K562 (cell line): ENCODE measurements around the gene FN3KRP. TPM values are rescaled to one million over a fixed set of nuclear protein-coding genes. Genes with fewer than 3 reads are reported as not detected.

Experiments
- ATF2 ChIP-seq: sonication (generic); formaldehyde crosslinking; IDR thresholded peaks from 2 replicates; pipeline ENCODE4 v1.8.1; 2022; ENCODE audit warnings: missing genetic modification reagents
- BRCA1 ChIP-seq, 2 experiments: fragments of 450-650 bp in 1 of 2; sonication (generic) in 1 of 2; formaldehyde crosslinking in 1 of 2; IDR thresholded peaks; 2 replicates each; pipeline versions ENCODE4 v1.5.0 to v1.6.1; 2017 to 2020; ENCODE audit warnings: mild to moderate bottlenecking in 1 of 2, missing genetic modification reagents in 1 of 2
- E2F5 ChIP-seq: sonication (generic); formaldehyde crosslinking; IDR thresholded peaks from 2 replicates; pipeline ENCODE4 v1.8.0; 2022; ENCODE audit warnings: mild to moderate bottlenecking, missing genetic modification reagents
- ELK1 ChIP-seq: sonication (generic); formaldehyde crosslinking; IDR thresholded peaks from 2 replicates; pipeline ENCODE4 v1.8.1; 2022; ENCODE audit warnings: missing genetic modification reagents
- EP400 ChIP-seq: fragments of 450-650 bp; IDR thresholded peaks from 2 replicates; pipeline ENCODE4 v1.6.1; 2017; ENCODE audit warnings: antibody characterized with exemption, mild to moderate bottlenecking, moderate library complexity
- FUS ChIP-seq: fragments of 200-400 bp; formaldehyde crosslinking; optimal IDR thresholded peaks from 2 replicates; pipeline ENCODE3; 2017; ENCODE audit warnings: low read depth, low read length
- JUNB ChIP-seq: fragments of 450-650 bp; formaldehyde crosslinking; conservative IDR thresholded peaks from 2 replicates; pipeline ENCODE4 v1.4.0; 2020; ENCODE audit warnings: mild to moderate bottlenecking
- MCM2 ChIP-seq: fragments of 450-650 bp; IDR thresholded peaks from 2 replicates; pipeline ENCODE4 v1.6.1; 2017; ENCODE audit warnings: low read depth, mild to moderate bottlenecking
- NBN ChIP-seq: fragments of 450-650 bp; IDR thresholded peaks from 2 replicates; pipeline ENCODE4 v1.6.1; 2016; ENCODE audit warnings: low read depth, mild to moderate bottlenecking
- NR2C2 ChIP-seq, 2 experiments: fragments of 200-800 bp in 1 of 2; sonication (Bioruptor generic) in 1 of 2; sonication (generic) in 1 of 2; formaldehyde crosslinking in 1 of 2; IDR thresholded peaks; 2 replicates each; pipeline versions ENCODE4 v1.6.1 to v1.8.0; 2016 to 2022; ENCODE audit warnings: mild to moderate bottlenecking in 1 of 2, missing compliant biosample characterization in 1 of 2, missing genetic modification characterization in 1 of 2, missing genetic modification reagents in 1 of 2
- POLR2AphosphoS2 ChIP-seq: IDR thresholded peaks from 2 replicates; pipeline ENCODE4 v1.6.1; 2012; ENCODE audit warnings: low read length, improper control_type of control experiment
- PTBP1 ChIP-seq: fragments of 200-400 bp; formaldehyde crosslinking; IDR thresholded peaks from 2 replicates; pipeline ENCODE4 v1.6.1; 2017; ENCODE audit warnings: low read depth, low read length
- PTRF ChIP-seq: fragments of 450-650 bp; IDR thresholded peaks from 2 replicates; pipeline ENCODE4 v1.6.1; 2016; ENCODE audit warnings: mild to moderate bottlenecking, missing genetic modification characterization, missing compliant biosample characterization
- RBFOX2 ChIP-seq: fragments of 200-400 bp; formaldehyde crosslinking; IDR thresholded peaks from 2 replicates; pipeline ENCODE4 v1.6.1; 2017; ENCODE audit warnings: low read depth, mild to moderate bottlenecking, low read length, moderate library complexity
- RBM14 ChIP-seq: fragments of 200-400 bp; formaldehyde crosslinking; IDR thresholded peaks from 2 replicates; pipeline ENCODE4 v1.6.1; 2018; ENCODE audit warnings: low read depth, mild to moderate bottlenecking, low read length, moderate library complexity, borderline replicate concordance; ENCODE audit not compliant: insufficient read depth
- RCOR1 ChIP-seq, 2 experiments: IDR thresholded peaks; 2 replicates each; pipeline ENCODE4 v1.6.1; 2012; ENCODE audit warnings: low read depth in 2 of 2, low read length in 2 of 2, borderline replicate concordance in 1 of 2, improper control_type of control experiment in 1 of 2
- SIX5 ChIP-seq, 2 experiments: IDR thresholded peaks; 2 replicates each; pipeline ENCODE4 v1.6.1; 2011; ENCODE audit warnings: low read length in 2 of 2, borderline replicate concordance in 1 of 2, low read depth in 1 of 2, mild to moderate bottlenecking in 1 of 2, moderate library complexity in 1 of 2; ENCODE audit not compliant: insufficient read depth in 1 of 2
- SNAPC5 ChIP-seq: fragments of 250-450 bp; sonication (Bioruptor Pico); IDR thresholded peaks from 2 replicates; pipeline ENCODE4 v1.8.0; 2021; ENCODE audit warnings: moderate library complexity, mild to moderate bottlenecking, inconsistent platforms
- TRIM24 ChIP-seq, 2 experiments: fragments of 450-650 bp; IDR thresholded peaks; 2 replicates each; pipeline ENCODE4 v1.6.1; 2016
- XRCC3 ChIP-seq: fragments of 450-650 bp; IDR thresholded peaks from 2 replicates; pipeline ENCODE4 v1.6.1; 2017; ENCODE audit warnings: mild to moderate bottlenecking, moderate library complexity
- ZBTB9 ChIP-seq: fragments of 450-650 bp; formaldehyde crosslinking; IDR thresholded peaks from 2 replicates; pipeline ENCODE4 v1.4.0; 2020; ENCODE audit warnings: mild to moderate bottlenecking, moderate library complexity
- ZEB2 ChIP-seq: fragments of 450-650 bp; IDR thresholded peaks from 2 replicates; pipeline ENCODE4 v1.6.1; 2016
- polyA plus RNA-seq, 8 experiments: library from polyadenylated mRNA; depleted of rRNA in 4 of 8; stranded (reverse) in 5 of 8; unstranded in 3 of 8; fragments of >200 nt; fragmentation: Nextera tagmentation in 2 of 8; fragmentation: Illumina TruSeq in 1 of 8; extraction: Ambion mirVana in 2 of 8; extraction: Trizol in 1 of 8; gene quantifications; 2 replicates each; pipeline versions ENCODE4 v1.2.1 to v1.2.3, GENCODE V29; 2011 to 2014; ENCODE audit warnings: inconsistent platforms in 1 of 8, missing spikeins in 1 of 8
- total RNA-seq, 7 experiments: library from RNA; depleted of rRNA in 6 of 7; stranded (reverse); fragments of >200 nt in 6 of 7; fragmentation: Illumina TruSeq in 2 of 7; extraction: Trizol in 2 of 7; gene quantifications; 2 replicates each; pipeline versions ENCODE4 v1.2.1 to v1.2.3, GENCODE V29; 2011 to 2021; ENCODE audit warnings: low replicate concordance in 1 of 7
- TF ChIP-seq, protein P1 (sequence below): fragments of 250-450 bp; sonication (Bioruptor Pico); IDR thresholded peaks from 2 replicates; pipeline ENCODE4 v1.8.0; 2022; ENCODE audit warnings: inconsistent platforms, mild to moderate bottlenecking, moderate library complexity, borderline replicate concordance

The FN3KRP gene
- total and polyA plus RNA-seq, 9 of the 15 experiments (the other 6 are each of a cell fraction or from before 2014, with no cell fraction given), result 2.0 to 32.1 (median 24.9) TPM

DNA sequence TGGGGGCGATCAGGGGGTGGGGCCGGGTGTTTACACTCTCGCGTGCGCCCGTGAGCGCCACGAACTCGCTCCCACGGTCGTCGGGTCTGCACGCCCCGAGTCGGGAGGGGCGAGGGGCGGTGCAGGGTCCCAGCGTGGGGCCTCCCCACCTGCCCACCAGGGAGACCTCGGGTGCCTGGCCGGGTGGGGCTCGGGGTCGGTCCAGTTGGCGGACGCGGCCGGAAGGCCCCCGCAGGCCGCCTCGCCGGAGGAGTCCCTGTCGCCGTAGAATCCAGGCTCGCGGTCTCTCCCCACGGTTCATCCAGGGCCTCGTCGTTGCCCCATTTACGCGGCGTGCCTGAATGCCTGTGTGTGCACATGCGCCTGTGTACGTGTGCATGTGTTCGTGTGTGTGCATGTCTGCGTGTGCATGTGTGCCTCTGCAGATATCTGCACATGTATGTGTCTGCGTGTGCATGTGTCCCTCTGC is 17.5 kb upstream of the FN3KRP start (continued):
- TF ChIP-seq ATF2 (CRISPR knock-in tag), result 0 out of 2 replicates have a peak, but pooled peaks have one; percentile 18
- peak; percentile 52; the same call in 1 of the 2 replicates for TF ChIP-seq ZBTB9 (CRISPR knock-in tag)
- TF ChIP-seq JUNB (CRISPR knock-in tag), result no peak
- TF ChIP-seq XRCC3, result no peak
- TF ChIP-seq PTBP1, result no peak
- no peak for TF ChIP-seq FUS
- no peak for TF ChIP-seq POLR2AphosphoS2
- TF ChIP-seq ELK1 (CRISPR knock-in tag), result no peak
- no peak for TF ChIP-seq BRCA1 (IDR thresholded peaks at IDR 0.05)
- TF ChIP-seq BRCA1 (CRISPR knock-in tag; IDR thresholded peaks at IDR 0.05), result peak; percentile 70; the same call in 1 of the 2 replicates
- TF ChIP-seq NR2C2 (CRISPR knock-in tag; IDR thresholded peaks at IDR 0.05), result no peak
- no peak; the same call in 1 of the 2 replicates for TF ChIP-seq NR2C2 (tag; IDR thresholded peaks at IDR 0.05)
- TF ChIP-seq TRIM24 (IDR thresholded peaks at IDR 0.05), result no peak
- TF ChIP-seq E2F5 (CRISPR knock-in tag), result no peak
- TF ChIP-seq, protein P1, sequence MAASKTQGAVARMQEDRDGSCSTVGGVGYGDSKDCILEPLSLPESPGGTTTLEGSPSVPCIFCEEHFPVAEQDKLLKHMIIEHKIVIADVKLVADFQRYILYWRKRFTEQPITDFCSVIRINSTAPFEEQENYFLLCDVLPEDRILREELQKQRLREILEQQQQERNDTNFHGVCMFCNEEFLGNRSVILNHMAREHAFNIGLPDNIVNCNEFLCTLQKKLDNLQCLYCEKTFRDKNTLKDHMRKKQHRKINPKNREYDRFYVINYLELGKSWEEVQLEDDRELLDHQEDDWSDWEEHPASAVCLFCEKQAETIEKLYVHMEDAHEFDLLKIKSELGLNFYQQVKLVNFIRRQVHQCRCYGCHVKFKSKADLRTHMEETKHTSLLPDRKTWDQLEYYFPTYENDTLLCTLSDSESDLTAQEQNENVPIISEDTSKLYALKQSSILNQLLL (CRISPR knock-in tag), result no peak
- no peak for TF ChIP-seq EP400
- TF ChIP-seq RCOR1 (IDR thresholded peaks at IDR 0.05; ENCODE audit: borderline replicate concordance in 1 of 2, low read depth in 2 of 2, low read length in 2 of 2), result no peak
- no peak for TF ChIP-seq NBN
- TF ChIP-seq MCM2, result no peak
- no peak for TF ChIP-seq SIX5 (IDR thresholded peaks at IDR 0.05; ENCODE audit: borderline replicate concordance in 1 of 2, insufficient read depth in 1 of 2, low read depth in 1 of 2, low read length in 2 of 2)
- TF ChIP-seq PTRF (tag), result no peak
- no peak for TF ChIP-seq ZEB2
- TF ChIP-seq SNAPC5, result no peak
- TF ChIP-seq RBM14, result no peak
- no peak for TF ChIP-seq RBFOX2
